Measurements from ENCODE around the gene ZNF565. TPM values are rescaled to one million over a fixed set of nuclear protein-coding genes. Genes with fewer than 3 reads are reported as not detected.

Gene ZNF565
- total RNA-seq, 1 experiment from 2014 or later = 4.9 TPM

DNA sequence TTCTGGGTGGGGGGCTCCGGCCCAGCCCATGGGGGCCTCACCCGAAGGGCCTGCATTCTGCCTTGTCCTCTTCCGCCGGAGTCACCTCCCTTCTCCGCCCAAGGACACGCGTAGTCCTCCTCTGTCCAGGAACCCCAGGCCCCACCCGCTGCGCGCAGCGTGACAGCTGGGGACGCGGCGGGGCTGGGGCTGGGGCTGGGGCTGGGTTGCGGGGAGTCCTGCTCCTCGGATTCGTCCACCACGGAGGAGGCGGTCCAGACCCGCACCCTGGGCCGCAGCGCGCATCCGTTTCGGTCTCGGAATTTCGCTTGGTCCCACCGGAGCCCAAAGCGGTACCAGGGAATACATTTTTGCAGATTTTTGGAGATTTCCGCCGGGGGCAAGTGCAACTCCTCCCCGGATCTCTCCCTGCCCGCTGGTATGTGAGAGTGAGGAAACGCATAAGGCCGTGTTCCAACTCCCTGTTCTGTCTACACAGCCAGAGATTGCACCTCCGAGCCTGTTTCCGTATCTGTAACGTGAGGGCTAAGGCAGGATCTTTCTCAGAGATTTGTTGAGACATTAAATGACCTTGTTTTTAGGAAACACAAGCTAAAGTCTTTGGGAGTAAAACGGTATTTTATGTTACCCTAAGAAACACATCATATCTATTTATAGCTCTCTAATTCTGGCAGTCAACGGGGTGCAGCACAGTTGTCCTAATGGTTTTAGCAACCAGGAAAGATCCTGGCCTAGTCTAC, 61.9 kb downstream of the ZNF565 start, which contains the start of gene COX7A1:
Gene COX7A1, minus strand, starts transcription at position 96 of the 740 bp plus-strand sequence. Its CDS starts 40 bp downstream, at position 56.
- in situ Hi-C loops (cut with HindIII; ENCODE audit: low pct_unique_long_range_greater_than_20kb, low sequenced_read_pairs) (no loop called here), intact Hi-C loops (cut with micrococcal nuclease; ENCODE audit: unreplicated experiment) (no loop called here)
- no TSS peak for BruUV-seq (replicated peaks)
- Histone ChIP-seq H3K27me3 (ENCODE audit: control insufficient read depth, insufficient read depth, low read length) (no peaks in the 10 kb centered on the region), H3K4me1 (ENCODE audit: control insufficient read depth, insufficient read depth, low read length) (no peaks in the 10 kb centered on the region), H3K9me3 (ENCODE audit: control insufficient read depth, insufficient read depth, low read depth, low read length) (no peaks in the 10 kb centered on the region), H3K36me3 (ENCODE audit: control insufficient read depth, insufficient read depth, low read length) (no peaks in the 10 kb centered on the region), H3K4me3 (ENCODE audit: low read depth in 2 of 2, low read length in 2 of 2) (no peak within 1 kb of the TSS), H3K27ac (ENCODE audit: low read length) (no peak within 1 kb of the TSS)
- peak; percentile 40; the same call in 1 of the 2 replicates for TF ChIP-seq POLR2AphosphoS5 (IDR thresholded peaks at IDR 0.05; ENCODE audit: low read depth, low read length)
- no peak for TF ChIP-seq TCF7L2 (IDR thresholded peaks at IDR 0.05; ENCODE audit: low read depth, low read length)
- no peak for ATAC-seq
- ChIA-PET POLR2A (interaction anchor here (0.7 kb wide), 1 partner anchor 42 kb away, joined by 3 read pairs; no protein-coding TSS in a partner anchor), CTCF (interaction anchor here (0.7 to 1.0 kb wide), 2 partner anchors 11 to 24 kb away, joined by 3 to 4 read pairs; no protein-coding TSS in a partner anchor)
- no peak for DNase-seq (ENCODE audit: low read depth, low spot score)

GRCh38 chr19:36152019-36152351, 62.5 kb downstream of the ZNF565 start:
- in situ Hi-C loops (cut with HindIII; ENCODE audit: low pct_unique_long_range_greater_than_20kb, low sequenced_read_pairs) (no loop called here), intact Hi-C loops (cut with micrococcal nuclease; ENCODE audit: unreplicated experiment) (no loop called here)
- no peaks in the 10 kb centered on the region for H3K9me3 ChIP-seq (ENCODE audit: control insufficient read depth, insufficient read depth, low read depth, low read length)
- ChIA-PET CTCF (no interaction called here), POLR2A (interaction anchor here (0.6 kb wide), 1 partner anchor 21 kb away, joined by 3 read pairs; no protein-coding TSS in a partner anchor)
- BruUV-seq (replicated peaks) = no TSS peak
- no peak for DNase-seq (ENCODE audit: low read depth, low spot score)
- H3K4me3 ChIP-seq (ENCODE audit: low read depth in 2 of 2, low read length in 2 of 2) = no peak overlapping the region
- 0 out of 2 replicates have a peak, but pooled peaks have one; percentile 3 for ATAC-seq
- no peaks in the 10 kb centered on the region for H3K36me3 ChIP-seq (ENCODE audit: control insufficient read depth, insufficient read depth, low read length)
- H3K27ac ChIP-seq (ENCODE audit: low read length) = no peak overlapping the region
- no peaks in the 10 kb centered on the region for H3K4me1 ChIP-seq (ENCODE audit: control insufficient read depth, insufficient read depth, low read length)
- TF ChIP-seq, protein P1, sequence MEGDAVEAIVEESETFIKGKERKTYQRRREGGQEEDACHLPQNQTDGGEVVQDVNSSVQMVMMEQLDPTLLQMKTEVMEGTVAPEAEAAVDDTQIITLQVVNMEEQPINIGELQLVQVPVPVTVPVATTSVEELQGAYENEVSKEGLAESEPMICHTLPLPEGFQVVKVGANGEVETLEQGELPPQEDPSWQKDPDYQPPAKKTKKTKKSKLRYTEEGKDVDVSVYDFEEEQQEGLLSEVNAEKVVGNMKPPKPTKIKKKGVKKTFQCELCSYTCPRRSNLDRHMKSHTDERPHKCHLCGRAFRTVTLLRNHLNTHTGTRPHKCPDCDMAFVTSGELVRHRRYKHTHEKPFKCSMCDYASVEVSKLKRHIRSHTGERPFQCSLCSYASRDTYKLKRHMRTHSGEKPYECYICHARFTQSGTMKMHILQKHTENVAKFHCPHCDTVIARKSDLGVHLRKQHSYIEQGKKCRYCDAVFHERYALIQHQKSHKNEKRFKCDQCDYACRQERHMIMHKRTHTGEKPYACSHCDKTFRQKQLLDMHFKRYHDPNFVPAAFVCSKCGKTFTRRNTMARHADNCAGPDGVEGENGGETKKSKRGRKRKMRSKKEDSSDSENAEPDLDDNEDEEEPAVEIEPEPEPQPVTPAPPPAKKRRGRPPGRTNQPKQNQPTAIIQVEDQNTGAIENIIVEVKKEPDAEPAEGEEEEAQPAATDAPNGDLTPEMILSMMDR (IDR thresholded peaks at IDR 0.05) = no peak
- TF ChIP-seq POLR2AphosphoS5 (IDR thresholded peaks at IDR 0.05; ENCODE audit: low read depth, low read length) = peak; percentile 43; the same call in 1 of the 2 replicates
- no peak for TF ChIP-seq TCF7L2 (IDR thresholded peaks at IDR 0.05; ENCODE audit: low read depth, low read length)
- no peak for TF ChIP-seq SIN3A (IDR thresholded peaks at IDR 0.05; ENCODE audit: borderline replicate concordance, insufficient read depth, low read depth, low read length)
- H3K27me3 ChIP-seq (ENCODE audit: control insufficient read depth, insufficient read depth, low read length) = no peaks in the 10 kb centered on the region

DNA sequence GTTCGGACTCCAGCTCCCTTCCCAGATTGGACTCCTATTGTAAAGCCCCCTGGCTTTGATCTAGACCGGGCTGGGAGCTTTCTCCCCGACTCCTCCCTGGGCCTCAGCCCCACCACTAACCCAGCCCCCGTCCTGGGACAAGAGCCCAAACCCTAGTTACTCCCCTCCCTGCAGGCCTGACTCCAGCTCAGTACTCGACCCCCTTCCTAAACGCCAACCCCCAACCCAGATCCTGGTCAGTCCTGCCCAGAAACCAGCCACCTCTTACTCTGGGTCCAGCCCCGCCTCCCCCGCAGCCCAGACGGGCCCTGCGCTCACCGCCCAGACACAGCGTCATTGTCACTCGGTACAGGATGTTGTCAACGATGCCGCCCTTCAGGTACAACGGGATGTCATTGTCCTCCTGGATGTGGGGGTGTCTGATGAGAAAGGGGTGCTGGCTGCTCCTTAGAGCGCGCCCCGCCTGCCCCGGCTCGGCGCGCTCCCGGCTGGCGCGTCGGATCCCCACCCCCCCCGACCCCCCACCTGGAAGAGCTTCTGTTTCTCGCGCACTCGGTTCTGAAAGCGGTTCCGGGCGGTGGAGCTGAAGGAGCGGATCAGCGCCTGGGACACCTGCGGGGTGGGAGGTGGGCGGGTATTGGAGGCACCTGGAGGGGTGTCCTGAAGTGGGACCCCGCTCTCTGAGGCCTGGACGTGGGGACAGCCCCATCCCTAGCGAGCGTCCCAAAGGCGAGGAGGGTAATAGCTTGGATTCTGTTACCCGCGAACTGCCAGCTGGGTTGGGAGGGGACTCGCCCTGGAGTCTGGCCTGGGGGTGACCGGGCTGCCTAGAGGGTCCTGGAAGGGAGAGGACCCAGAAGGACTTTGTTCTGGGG, 63.1 kb downstream of the ZNF565 start:
- H3K27ac ChIP-seq (ENCODE audit: low read length) = no peak overlapping the region

More for the DNA sequence above, 63.1 kb downstream of the ZNF565 start:
- ATAC-seq (peak; percentile 44), DNase-seq (ENCODE audit: low read depth, low spot score) (no peak)
- ChIA-PET POLR2A (interaction anchor here (0.6 kb wide), 1 partner anchor 21 kb away, joined by 3 read pairs; no protein-coding TSS in a partner anchor), CTCF (no interaction called here)
- Histone ChIP-seq H3K4me1 (ENCODE audit: control insufficient read depth, insufficient read depth, low read length) (no peaks in the 10 kb centered on the region), H3K27me3 (ENCODE audit: control insufficient read depth, insufficient read depth, low read length) (no peaks in the 10 kb centered on the region), H3K4me3 (ENCODE audit: low read depth in 2 of 2, low read length in 2 of 2) (no peak overlapping the region), H3K36me3 (ENCODE audit: control insufficient read depth, insufficient read depth, low read length) (no peaks in the 10 kb centered on the region), H3K9me3 (ENCODE audit: control insufficient read depth, insufficient read depth, low read depth, low read length) (no peaks in the 10 kb centered on the region)
- intact Hi-C loops (cut with micrococcal nuclease; ENCODE audit: unreplicated experiment) = no loop called here
- in situ Hi-C loops (cut with HindIII; ENCODE audit: low pct_unique_long_range_greater_than_20kb, low sequenced_read_pairs) = no loop called here
- TF ChIP-seq TCF7L2 (IDR thresholded peaks at IDR 0.05; ENCODE audit: low read depth, low read length) (no peak), POLR2AphosphoS5 (IDR thresholded peaks at IDR 0.05; ENCODE audit: low read depth, low read length) (no peak), SIN3A (IDR thresholded peaks at IDR 0.05; ENCODE audit: borderline replicate concordance, insufficient read depth, low read depth, low read length) (no peak)
- TF ChIP-seq, protein P1 (IDR thresholded peaks at IDR 0.05) = no peak
- TF ChIP-seq, protein P2, sequence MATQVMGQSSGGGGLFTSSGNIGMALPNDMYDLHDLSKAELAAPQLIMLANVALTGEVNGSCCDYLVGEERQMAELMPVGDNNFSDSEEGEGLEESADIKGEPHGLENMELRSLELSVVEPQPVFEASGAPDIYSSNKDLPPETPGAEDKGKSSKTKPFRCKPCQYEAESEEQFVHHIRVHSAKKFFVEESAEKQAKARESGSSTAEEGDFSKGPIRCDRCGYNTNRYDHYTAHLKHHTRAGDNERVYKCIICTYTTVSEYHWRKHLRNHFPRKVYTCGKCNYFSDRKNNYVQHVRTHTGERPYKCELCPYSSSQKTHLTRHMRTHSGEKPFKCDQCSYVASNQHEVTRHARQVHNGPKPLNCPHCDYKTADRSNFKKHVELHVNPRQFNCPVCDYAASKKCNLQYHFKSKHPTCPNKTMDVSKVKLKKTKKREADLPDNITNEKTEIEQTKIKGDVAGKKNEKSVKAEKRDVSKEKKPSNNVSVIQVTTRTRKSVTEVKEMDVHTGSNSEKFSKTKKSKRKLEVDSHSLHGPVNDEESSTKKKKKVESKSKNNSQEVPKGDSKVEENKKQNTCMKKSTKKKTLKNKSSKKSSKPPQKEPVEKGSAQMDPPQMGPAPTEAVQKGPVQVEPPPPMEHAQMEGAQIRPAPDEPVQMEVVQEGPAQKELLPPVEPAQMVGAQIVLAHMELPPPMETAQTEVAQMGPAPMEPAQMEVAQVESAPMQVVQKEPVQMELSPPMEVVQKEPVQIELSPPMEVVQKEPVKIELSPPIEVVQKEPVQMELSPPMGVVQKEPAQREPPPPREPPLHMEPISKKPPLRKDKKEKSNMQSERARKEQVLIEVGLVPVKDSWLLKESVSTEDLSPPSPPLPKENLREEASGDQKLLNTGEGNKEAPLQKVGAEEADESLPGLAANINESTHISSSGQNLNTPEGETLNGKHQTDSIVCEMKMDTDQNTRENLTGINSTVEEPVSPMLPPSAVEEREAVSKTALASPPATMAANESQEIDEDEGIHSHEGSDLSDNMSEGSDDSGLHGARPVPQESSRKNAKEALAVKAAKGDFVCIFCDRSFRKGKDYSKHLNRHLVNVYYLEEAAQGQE (IDR thresholded peaks at IDR 0.05; ENCODE audit: insufficient read depth in 1 of 2, low read depth in 2 of 2, low read length in 1 of 2) = no peak
- BruUV-seq (replicated peaks) = no TSS peak

All from Panc1 (cell line).